Left lung (tissue), 10 donors: ENCODE data around the gene KDM6B. TPM values are rescaled to one million over a fixed set of nuclear protein-coding genes. Genes with fewer than 3 reads are reported as not detected.
A peak's percentile ranks its signal among the peaks of the same experiment; 100 is the strongest.

ENCODE experiments used
- ATAC-seq: fragments of 200-7000 bp; cut with Tn5 transposase; one replicate; pipeline ENCODE4 v1.9.1; 2020; ENCODE audit warnings: moderate library complexity
- DNase-seq, 4 donors: peaks; one replicate each; pipeline ENCODE4 v3.0.0-alpha.2; 2013 to 2020
- H3K27ac ChIP-seq, 2 donors: fragments of 200-600 bp; sonication (generic) in 1 of 2; one replicate each; pipeline versions ENCODE4 v1.5.0 to v1.8.0; 2020 to 2021
- H3K27me3 ChIP-seq, 2 donors: fragments of 200-600 bp; sonication (generic) in 1 of 2; one replicate each; pipeline versions ENCODE4 v1.5.0 to v1.8.0; 2020 to 2021
- H3K36me3 ChIP-seq, 2 donors: fragments of 200-600 bp; sonication (generic) in 1 of 2; one replicate each; pipeline versions ENCODE4 v1.5.0 to v1.8.0; 2020 to 2021
- H3K4me1 ChIP-seq, 2 donors: fragments of 200-600 bp; one replicate each; pipeline ENCODE4 v1.8.0; 2021
- H3K4me3 ChIP-seq, 2 donors: fragments of 200-600 bp; sonication (generic) in 1 of 2; one replicate each; pipeline versions ENCODE4 v1.5.0 to v1.8.0; 2020 to 2021; ENCODE audit warnings: mild to moderate bottlenecking in 1 of 2
- H3K9me3 ChIP-seq, 2 donors: fragments of 200-600 bp; sonication (generic) in 1 of 2; one replicate each; pipeline versions ENCODE4 v1.5.0 to v1.8.0; 2020 to 2021
- intact Hi-C, 2 donors: fragments of 100-400 bp; cut with DNase I; formaldehyde crosslinking; loops; one replicate each; pipeline versions ENCODE4 v1.11.2 to v1.14.2; 2022
- polyA plus RNA-seq, 6 donors: library from polyadenylated mRNA; unstranded; fragments of 120-200 nt; gene quantifications; one replicate each; pipeline ENCODE4 v1.2.1, GENCODE V29; 2013; ENCODE audit not compliant: insufficient read length in 6 of 6
- total RNA-seq, 2 donors: library from RNA; stranded (reverse); fragmentation: NEBNext Ultra II Directional; extraction: Animal tissue kit (Norgen Biotek cat#: 25700); gene quantifications; one replicate each; pipeline ENCODE4 v1.2.1, GENCODE V29; 2021
- TF ChIP-seq, protein P1 (sequence below), 2 donors: fragments of 200-600 bp; sonication (generic) in 1 of 2; IDR thresholded peaks; one replicate each; pipeline versions ENCODE4 v1.5.0 to v1.8.0; 2021; ENCODE audit warnings: antibody characterized with exemption in 2 of 2
- donor health status: DM: no; HTN: yes; CAD: no.
- donor health status: DM: no; HTN: no; CAD: no.

The KDM6B gene
- total and polyA plus RNA-seq, 8 donors, result 20.1 to 49.2 (median 26.9) TPM

DNA sequence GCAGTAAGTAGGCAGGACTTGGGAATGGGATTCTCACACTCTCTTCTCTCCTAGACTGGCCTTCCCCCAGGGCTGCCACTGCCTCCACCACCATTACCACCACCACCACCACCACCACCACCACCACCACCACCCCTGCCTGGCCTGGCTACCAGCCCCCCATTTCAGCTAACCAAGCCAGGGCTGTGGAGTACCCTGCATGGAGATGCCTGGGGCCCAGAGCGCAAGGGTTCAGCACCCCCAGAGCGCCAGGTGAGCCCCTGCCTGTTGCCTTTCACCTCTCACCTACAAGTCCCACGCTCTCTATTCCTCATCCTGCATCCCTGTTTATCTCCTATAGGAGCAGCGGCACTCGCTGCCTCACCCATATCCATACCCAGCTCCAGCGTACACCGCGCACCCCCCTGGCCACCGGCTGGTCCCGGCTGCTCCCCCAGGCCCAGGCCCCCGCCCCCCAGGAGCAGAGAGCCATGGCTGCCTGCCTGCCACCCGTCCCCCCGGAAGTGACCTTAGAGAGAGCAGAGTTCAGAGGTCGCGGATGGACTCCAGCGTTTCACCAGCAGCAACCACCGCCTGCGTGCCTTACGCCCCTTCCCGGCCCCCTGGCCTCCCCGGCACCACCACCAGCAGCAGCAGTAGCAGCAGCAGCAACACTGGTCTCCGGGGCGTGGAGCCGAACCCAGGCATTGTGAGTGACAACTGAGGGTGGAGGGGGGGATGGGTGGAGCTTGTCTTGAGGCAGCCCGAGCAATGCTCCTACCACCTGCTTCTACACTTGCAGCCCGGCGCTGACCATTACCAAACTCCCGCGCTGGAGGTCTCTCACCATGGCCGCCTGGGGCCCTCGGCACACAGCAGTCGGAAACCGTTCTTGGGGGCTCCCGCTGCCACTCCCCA is 13.0 kb downstream of the KDM6B start:
- Histone ChIP-seq H3K36me3 (peaks cover 0 to 70% of the 10 kb centered on the region in 2 donors), H3K27ac (no peak overlapping the region), H3K4me3 (no peak overlapping the region), H3K9me3 (no peaks in the 10 kb centered on the region), H3K4me1 (peaks cover 7 to 52% of the 10 kb centered on the region in 2 donors), H3K27me3 (no peaks in the 10 kb centered on the region)
- ATAC-seq, result no peak
- TF ChIP-seq, protein P1, sequence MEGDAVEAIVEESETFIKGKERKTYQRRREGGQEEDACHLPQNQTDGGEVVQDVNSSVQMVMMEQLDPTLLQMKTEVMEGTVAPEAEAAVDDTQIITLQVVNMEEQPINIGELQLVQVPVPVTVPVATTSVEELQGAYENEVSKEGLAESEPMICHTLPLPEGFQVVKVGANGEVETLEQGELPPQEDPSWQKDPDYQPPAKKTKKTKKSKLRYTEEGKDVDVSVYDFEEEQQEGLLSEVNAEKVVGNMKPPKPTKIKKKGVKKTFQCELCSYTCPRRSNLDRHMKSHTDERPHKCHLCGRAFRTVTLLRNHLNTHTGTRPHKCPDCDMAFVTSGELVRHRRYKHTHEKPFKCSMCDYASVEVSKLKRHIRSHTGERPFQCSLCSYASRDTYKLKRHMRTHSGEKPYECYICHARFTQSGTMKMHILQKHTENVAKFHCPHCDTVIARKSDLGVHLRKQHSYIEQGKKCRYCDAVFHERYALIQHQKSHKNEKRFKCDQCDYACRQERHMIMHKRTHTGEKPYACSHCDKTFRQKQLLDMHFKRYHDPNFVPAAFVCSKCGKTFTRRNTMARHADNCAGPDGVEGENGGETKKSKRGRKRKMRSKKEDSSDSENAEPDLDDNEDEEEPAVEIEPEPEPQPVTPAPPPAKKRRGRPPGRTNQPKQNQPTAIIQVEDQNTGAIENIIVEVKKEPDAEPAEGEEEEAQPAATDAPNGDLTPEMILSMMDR (IDR thresholded peaks at IDR 0.05), result no peak
- intact Hi-C loops, result no loop called here
- DNase-seq, result peak in 1 of 4 donors; percentile 37

DNA sequence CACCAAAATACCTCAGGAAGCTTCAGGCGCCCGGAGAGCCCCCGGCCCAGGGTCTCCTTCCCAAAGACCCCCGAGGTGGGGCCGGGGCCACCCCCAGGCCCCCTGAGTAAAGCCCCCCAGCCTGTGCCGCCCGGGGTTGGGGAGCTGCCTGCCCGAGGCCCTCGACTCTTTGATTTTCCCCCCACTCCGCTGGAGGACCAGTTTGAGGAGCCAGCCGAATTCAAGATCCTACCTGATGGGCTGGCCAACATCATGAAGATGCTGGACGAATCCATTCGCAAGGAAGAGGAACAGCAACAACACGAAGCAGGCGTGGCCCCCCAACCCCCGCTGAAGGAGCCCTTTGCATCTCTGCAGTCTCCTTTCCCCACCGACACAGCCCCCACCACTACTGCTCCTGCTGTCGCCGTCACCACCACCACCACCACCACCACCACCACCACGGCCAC is 14.1 kb downstream of the KDM6B start:
- DNase-seq, result no peak
- Histone ChIP-seq H3K27me3 (no peaks in the 10 kb centered on the region), H3K27ac (no peak overlapping the region), H3K36me3 (peaks cover 0 to 82% of the 10 kb centered on the region in 2 donors), H3K4me3 (no peak overlapping the region), H3K4me1 (peaks cover 9 to 58% of the 10 kb centered on the region in 2 donors), H3K9me3 (no peaks in the 10 kb centered on the region)
- ATAC-seq, result no peak
- intact Hi-C loops, result no loop called here
- TF ChIP-seq, protein P1 (IDR thresholded peaks at IDR 0.05), result no peak

DNA sequence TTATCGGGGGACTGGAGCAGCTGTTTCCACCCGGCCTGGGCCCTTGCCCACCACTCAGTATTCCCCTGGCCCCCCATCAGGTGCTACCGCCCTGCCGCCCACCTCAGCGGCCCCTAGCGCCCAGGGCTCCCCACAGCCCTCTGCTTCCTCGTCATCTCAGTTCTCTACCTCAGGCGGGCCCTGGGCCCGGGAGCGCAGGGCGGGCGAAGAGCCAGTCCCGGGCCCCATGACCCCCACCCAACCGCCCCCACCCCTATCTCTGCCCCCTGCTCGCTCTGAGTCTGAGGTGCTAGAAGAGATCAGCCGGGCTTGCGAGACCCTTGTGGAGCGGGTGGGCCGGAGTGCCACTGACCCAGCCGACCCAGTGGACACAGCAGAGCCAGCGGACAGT is 14.7 kb downstream of the KDM6B start:
- intact Hi-C loops, result no loop called here
- no peak for DNase-seq

DNA sequence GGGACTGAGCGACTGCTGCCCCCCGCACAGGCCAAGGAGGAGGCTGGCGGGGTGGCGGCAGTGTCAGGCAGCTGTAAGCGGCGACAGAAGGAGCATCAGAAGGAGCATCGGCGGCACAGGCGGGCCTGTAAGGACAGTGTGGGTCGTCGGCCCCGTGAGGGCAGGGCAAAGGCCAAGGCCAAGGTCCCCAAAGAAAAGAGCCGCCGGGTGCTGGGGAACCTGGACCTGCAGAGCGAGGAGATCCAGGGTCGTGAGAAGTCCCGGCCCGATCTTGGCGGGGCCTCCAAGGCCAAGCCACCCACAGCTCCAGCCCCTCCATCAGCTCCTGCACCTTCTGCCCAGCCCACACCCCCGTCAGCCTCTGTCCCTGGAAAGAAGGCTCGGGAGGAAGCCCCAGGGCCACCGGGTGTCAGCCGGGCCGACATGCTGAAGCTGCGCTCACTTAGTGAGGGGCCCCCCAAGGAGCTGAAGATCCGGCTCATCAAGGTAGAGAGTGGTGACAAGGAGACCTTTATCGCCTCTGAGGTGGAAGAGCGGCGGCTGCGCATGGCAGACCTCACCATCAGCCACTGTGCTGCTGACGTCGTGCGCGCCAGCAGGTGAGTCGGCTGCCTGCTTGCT is 15.2 kb downstream of the KDM6B start:
- no peaks in the 10 kb centered on the region for H3K27me3 ChIP-seq
- no peak for ATAC-seq
- peaks cover 0 to 93% of the 10 kb centered on the region in 2 donors for H3K36me3 ChIP-seq
- H3K9me3 ChIP-seq, result no peaks in the 10 kb centered on the region
- DNase-seq, result no peak
- no peak overlapping the region for H3K27ac ChIP-seq
- H3K4me1 ChIP-seq, result peaks cover 9 to 60% of the 10 kb centered on the region in 2 donors
- intact Hi-C loops, result no loop called here
- no peak overlapping the region for H3K4me3 ChIP-seq
- TF ChIP-seq, protein P1 (IDR thresholded peaks at IDR 0.05), result no peak

More for the DNA sequence above, 14.7 kb downstream of the KDM6B start:
- Histone ChIP-seq H3K27ac (no peak overlapping the region), H3K27me3 (no peaks in the 10 kb centered on the region), H3K4me1 (peaks cover 9 to 58% of the 10 kb centered on the region in 2 donors), H3K36me3 (peaks cover 0 to 87% of the 10 kb centered on the region in 2 donors), H3K9me3 (no peaks in the 10 kb centered on the region), H3K4me3 (no peak overlapping the region)
- no peak for ATAC-seq
- TF ChIP-seq, protein P1 (IDR thresholded peaks at IDR 0.05), result no peak
